Naive thymus-derived CD4-positive, alpha-beta T cell (primary cell): ENCODE results near the gene TNIK. TPM values are rescaled to one million over a fixed set of nuclear protein-coding genes. Genes with fewer than 3 reads are reported as not detected.

ENCODE experiments used
- ATAC-seq: fragments of 150-1000 bp; cut with Tn5 transposase; 2 replicates; pipeline ENCODE4 v1.10.0; 2021; ENCODE audit warnings: mild to moderate bottlenecking, moderate library complexity
- CTCF ChIA-PET: fragments of 350-600 bp; sonication (Branson Sonifier 250); formaldehyde crosslinking; loops from one replicate; lab custom pipeline; 2021; ENCODE audit warnings: antibody characterized with exemption; lab: Charles Lee
- POLR2A ChIA-PET: fragments of 350-600 bp; sonication (Branson Sonifier 250); formaldehyde crosslinking; loops from one replicate; lab custom pipeline; 2021; ENCODE audit warnings: antibody characterized with exemption, inconsistent platforms; lab: Charles Lee
- DNase-seq, 9 donors: peaks; one replicate each; pipeline versions ENCODE4 v3.0.0 to v3.0.0-alpha.2; 2020 to 2022; ENCODE audit warnings: mixed read lengths in 1 of 9
- H3K27ac ChIP-seq: one replicate; pipeline ENCODE4 v1.7.0; 2013; ENCODE audit warnings: mild to moderate bottlenecking, low read depth, low read length, moderate library complexity
- H3K27me3 ChIP-seq, 2 donors: one replicate each; pipeline ENCODE4 v1.7.0; 2013; ENCODE audit warnings: low read length in 2 of 2, mild to moderate bottlenecking in 2 of 2, moderate library complexity in 2 of 2; ENCODE audit not compliant: control insufficient read depth in 2 of 2, insufficient read depth in 2 of 2
- H3K36me3 ChIP-seq, 3 experiments: 1 replicate in 2 of 3; 2 replicates in 1 of 3; pipeline ENCODE4 v1.7.0; 2013; ENCODE audit warnings: low read length in 3 of 3, mild to moderate bottlenecking in 3 of 3, moderate library complexity in 1 of 3; ENCODE audit not compliant: insufficient read depth in 3 of 3, control insufficient read depth in 2 of 3
- H3K4me1 ChIP-seq, 2 donors: one replicate each; pipeline ENCODE4 v1.7.0; 2013; ENCODE audit warnings: low read length in 2 of 2, mild to moderate bottlenecking in 2 of 2, moderate library complexity in 1 of 2; ENCODE audit not compliant: control insufficient read depth in 2 of 2, insufficient read depth in 2 of 2
- H3K4me3 ChIP-seq: 2 replicates; pipeline ENCODE4 v1.7.0; 2013; ENCODE audit warnings: mild to moderate bottlenecking, low read length
- H3K9me3 ChIP-seq, 3 experiments: 1 replicate in 2 of 3; 2 replicates in 1 of 3; pipeline ENCODE4 v1.7.0; 2013; ENCODE audit warnings: low read length in 3 of 3; ENCODE audit not compliant: control insufficient read depth in 2 of 3
- H3K27ac Mint-ChIP-seq, 9 donors: one replicate each; pipeline ENCODE4 v1.8.0; 2020 to 2022; ENCODE audit warnings: mixed read lengths in 9 of 9, mild to moderate bottlenecking in 8 of 9, moderate library complexity in 5 of 9, inconsistent platforms in 2 of 9
- H3K27me3 Mint-ChIP-seq, 5 donors: one replicate each; pipeline ENCODE4 v1.8.0; 2021 to 2022; ENCODE audit warnings: mixed read lengths in 5 of 5, mild to moderate bottlenecking in 1 of 5
- H3K36me3 Mint-ChIP-seq, 5 donors: one replicate each; pipeline ENCODE4 v1.8.0; 2020 to 2022; ENCODE audit warnings: mixed read lengths in 5 of 5, mild to moderate bottlenecking in 3 of 5, inconsistent platforms in 1 of 5
- H3K4me1 Mint-ChIP-seq, 7 donors: one replicate each; pipeline ENCODE4 v1.8.0; 2020 to 2022; ENCODE audit warnings: mixed read lengths in 7 of 7, mild to moderate bottlenecking in 3 of 7, inconsistent platforms in 1 of 7
- H3K4me3 Mint-ChIP-seq, 10 donors: one replicate each; pipeline ENCODE4 v1.8.0; 2020 to 2022; ENCODE audit warnings: mild to moderate bottlenecking in 10 of 10, mixed read lengths in 10 of 10, moderate library complexity in 6 of 10, inconsistent platforms in 2 of 10
- H3K9me3 Mint-ChIP-seq, 11 donors: one replicate each; pipeline ENCODE4 v1.8.0; 2020 to 2022; ENCODE audit warnings: mixed read lengths in 11 of 11, mild to moderate bottlenecking in 4 of 11, inconsistent platforms in 1 of 11, moderate library complexity in 1 of 11
- intact Hi-C, 2 donors: fragments of 100-400 bp; cut with micrococcal nuclease; formaldehyde crosslinking; loops; one replicate each; pipeline ENCODE4 v1.15.1; 2023
- polyA plus RNA-seq, 2 donors: library from polyadenylated mRNA; unstranded; fragments of 300-500 nt; fragmentation: Illumina TruSeq; gene quantifications; one replicate each; pipeline ENCODE4 v1.2.3, GENCODE V29; 2021
- total RNA-seq, 6 experiments: library from RNA in 5 of 6; stranded (reverse) in 5 of 6; gene quantifications; 1 replicate in 5 of 6; 2 replicates in 1 of 6; pipeline ENCODE4 v1.2.3 and lab custom pipeline; 2021 to 2026

Gene TNIK
- total and polyA plus RNA-seq, 7 experiments from 2014 or later, result 20.2 to 74.9 (median 66.3) TPM

DNA sequence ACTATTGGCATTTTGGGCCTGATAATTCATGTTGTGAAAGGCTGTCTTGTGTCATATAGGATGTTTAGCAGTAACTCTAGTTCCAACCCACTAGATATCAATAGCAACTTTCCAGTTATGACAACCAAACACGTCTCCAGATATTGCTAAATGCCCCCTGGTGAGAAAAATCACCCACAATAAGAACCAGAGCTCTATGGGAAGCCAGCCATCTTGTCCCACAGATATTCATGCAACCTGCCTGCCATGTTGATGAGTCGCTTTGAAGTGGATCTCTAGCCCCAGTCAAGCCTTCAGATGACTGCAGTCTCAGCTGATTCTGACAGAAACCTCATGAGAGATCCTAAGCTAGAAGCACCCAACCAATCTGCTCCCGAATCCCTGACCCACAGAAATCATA, 5.6 kb upstream of the TNIK start:
- intact Hi-C loops, result loop anchor here in 1 of 2 donors (10.0 kb wide), 1 partner anchor 639 kb away; no protein-coding TSS in a partner anchor
- H3K9me3 ChIP-seq, result no peaks in the 10 kb centered on the region
- CTCF ChIA-PET, result no interaction called here
- no peaks in the 10 kb centered on the region for H3K27me3 ChIP-seq
- DNase-seq (no peak), ATAC-seq (no peak)
- Mint-ChIP-seq H3K27me3 (peaks cover 0 to 2% (median 0%) of the 10 kb centered on the region in 5 donors), H3K9me3 (no peaks in the 10 kb centered on the region), H3K27ac (no peak overlapping the region), H3K4me3 (peak overlapping the region in 1 of 10 donors; percentile 8), H3K4me1 (peaks cover 10 to 21% (median 20%) of the 10 kb centered on the region in 7 donors), H3K36me3 (peaks cover 0 to 13% (median 0%) of the 10 kb centered on the region in 5 donors)
- POLR2A ChIA-PET, result interaction anchor here (1.1 kb wide), 1 partner anchor 12 kb away, joined by 3 read pairs; no protein-coding TSS in a partner anchor
- no peak overlapping the region for H3K4me3 ChIP-seq
- H3K36me3 ChIP-seq, result peaks cover 0 to 3% (median 0%) of the 10 kb centered on the region in 3 experiments
- H3K27ac ChIP-seq, result no peak overlapping the region
- peaks cover 0 to 15% of the 10 kb centered on the region in 2 donors for H3K4me1 ChIP-seq

DNA sequence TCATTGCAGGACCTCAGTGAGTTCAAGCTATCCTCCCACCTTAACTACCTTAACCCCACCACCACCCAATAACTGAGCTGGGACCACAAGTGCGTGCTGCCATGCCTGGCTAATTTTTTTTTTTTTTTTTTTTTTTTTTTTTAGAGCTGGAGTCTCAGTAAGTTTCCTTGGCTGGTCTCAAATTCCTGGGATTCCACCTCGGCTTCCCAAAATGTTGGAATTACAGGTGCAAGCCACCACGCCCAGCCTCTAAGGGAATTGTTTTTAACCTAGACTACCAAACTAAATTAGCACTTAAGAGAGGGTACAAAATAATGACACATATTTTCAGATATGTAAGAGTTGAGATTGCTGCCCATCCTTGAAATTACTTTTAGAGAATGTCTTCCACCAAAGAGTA, 4.3 kb upstream of the TNIK start:
- no peak for DNase-seq
- Histone ChIP-seq H3K4me1 (peaks cover 0 to 15% of the 10 kb centered on the region in 2 donors), H3K9me3 (no peaks in the 10 kb centered on the region), H3K27ac (no peak overlapping the region), H3K4me3 (no peak overlapping the region), H3K36me3 (peaks cover 0 to 14% (median 0%) of the 10 kb centered on the region in 3 experiments), H3K27me3 (no peaks in the 10 kb centered on the region)
- Mint-ChIP-seq H3K4me3 (no peak overlapping the region), H3K9me3 (no peaks in the 10 kb centered on the region), H3K27me3 (peaks cover 0 to 2% (median 0%) of the 10 kb centered on the region in 5 donors), H3K27ac (peak overlapping the region in 2 of 9 donors; percentile 22 to 31), H3K4me1 (peaks cover 11 to 21% (median 20%) of the 10 kb centered on the region in 7 donors), H3K36me3 (peaks cover 0 to 13% (median 0%) of the 10 kb centered on the region in 5 donors)
- ChIA-PET CTCF (interaction anchor here (0.6 kb wide), 1 partner anchor 106 kb away, joined by 3 read pairs; no protein-coding TSS in a partner anchor), POLR2A (no interaction called here)
- intact Hi-C loops, result loop anchor here (5.0 to 10.0 kb wide), 2 partner anchors 640 to 1288 kb away; partner anchors contain the start of gene ECT2 (in 1 of the 2)
- ATAC-seq, result no peak

DNA sequence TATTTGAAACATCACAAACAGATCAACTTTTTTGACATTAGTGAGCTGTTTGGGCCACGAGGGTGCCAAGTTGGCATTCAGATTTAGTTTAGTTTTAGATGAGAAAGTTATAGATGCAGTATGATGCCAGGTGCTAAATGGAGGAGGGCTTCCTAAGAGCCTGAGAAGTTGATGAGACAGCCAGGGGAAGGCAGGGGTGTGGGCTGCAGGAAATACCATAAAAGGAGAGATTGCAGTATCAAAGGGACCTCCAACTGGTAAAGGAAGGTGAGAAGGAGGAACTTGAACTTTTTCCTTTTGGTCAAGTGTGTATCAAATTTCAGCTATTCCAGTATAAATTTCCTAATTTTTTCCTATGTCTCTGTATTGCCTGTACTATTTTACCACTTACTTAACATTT, 2.0 kb upstream of the TNIK start:
- POLR2A ChIA-PET, result interaction anchor here (0.7 to 3.9 kb wide), 6 partner anchors 30 to 213 kb away, joined by 3 to 29 read pairs (median 10); no protein-coding TSS in a partner anchor
- peak in 7 of 9 donors; percentile 28 to 53 (median 38) for DNase-seq

DNA sequence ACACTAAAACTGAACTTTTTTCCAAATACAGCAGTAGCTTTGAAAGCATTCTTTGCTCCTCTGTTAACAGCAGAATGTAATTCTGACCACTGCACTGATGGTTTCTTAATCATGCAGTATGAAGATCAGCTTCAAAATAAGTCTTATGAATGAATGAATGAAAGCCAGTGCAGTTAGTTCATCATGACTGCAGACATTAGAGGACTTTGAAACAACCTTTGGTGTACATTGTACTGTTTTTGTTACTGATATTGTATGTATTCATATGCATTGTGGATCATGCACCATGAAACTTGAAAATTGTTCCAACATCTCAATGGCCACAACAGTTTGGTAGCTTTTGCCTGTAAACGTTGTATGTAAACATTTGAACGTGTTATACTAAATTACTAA, 1.3 kb upstream of the TNIK start:
- POLR2A ChIA-PET, result interaction anchor here (0.6 to 3.9 kb wide), 19 partner anchors 9 to 299 kb away, joined by 3 to 29 read pairs (median 4); no protein-coding TSS in a partner anchor
- DNase-seq (no peak), ATAC-seq (no peak)
- Histone ChIP-seq H3K27ac (peak overlapping the region; percentile 81), H3K9me3 (no peaks in the 10 kb centered on the region), H3K27me3 (no peaks in the 10 kb centered on the region), H3K36me3 (peaks cover 0 to 17% (median 0%) of the 10 kb centered on the region in 3 experiments), H3K4me1 (peaks cover 12 to 26% of the 10 kb centered on the region in 2 donors), H3K4me3 (peak overlapping the region; percentile 87)
- no peaks in the 10 kb centered on the region for H3K27me3 Mint-ChIP-seq
- H3K4me1 Mint-ChIP-seq, result peaks cover 19 to 37% (median 33%) of the 10 kb centered on the region in 7 donors
- H3K36me3 Mint-ChIP-seq, result peaks cover 0 to 13% (median 0%) of the 10 kb centered on the region in 5 donors
- CTCF ChIA-PET, result interaction anchor here (0.6 to 1.5 kb wide), 8 partner anchors 18 to 272 kb away, joined by 3 to 4 read pairs (median 3); no protein-coding TSS in a partner anchor
- H3K9me3 Mint-ChIP-seq, result no peaks in the 10 kb centered on the region
- H3K27ac Mint-ChIP-seq, result peak overlapping the region; percentile 86 to 96 (median 91)
- peak overlapping the region; percentile 91 to 98 (median 94) for H3K4me3 Mint-ChIP-seq
- intact Hi-C loops, result loop anchor here (2.0 to 10.0 kb wide), 4 partner anchors 175 to 1291 kb away; partner anchors contain the start of gene ECT2 (in 1 of the 2)

More for the DNA sequence above, 2.0 kb upstream of the TNIK start:
- Histone ChIP-seq H3K4me3 (no peak overlapping the region), H3K36me3 (peaks cover 0 to 17% (median 0%) of the 10 kb centered on the region in 3 experiments), H3K27me3 (no peaks in the 10 kb centered on the region), H3K4me1 (peaks cover 5 to 19% of the 10 kb centered on the region in 2 donors), H3K27ac (peak overlapping the region; percentile 81), H3K9me3 (no peaks in the 10 kb centered on the region)
- peak overlapping the region; percentile 66 to 96 (median 91) for H3K27ac Mint-ChIP-seq
- H3K4me3 Mint-ChIP-seq, result peak overlapping the region; percentile 91 to 98 (median 94)
- H3K36me3 Mint-ChIP-seq, result peaks cover 0 to 13% (median 0%) of the 10 kb centered on the region in 5 donors
- CTCF ChIA-PET, result interaction anchor here (0.7 kb wide), 1 partner anchor 250 kb away, joined by 3 read pairs; no protein-coding TSS in a partner anchor
- no peaks in the 10 kb centered on the region for H3K9me3 Mint-ChIP-seq
- intact Hi-C loops, result loop anchor here (5.0 to 10.0 kb wide), 2 partner anchors 643 to 1290 kb away; partner anchors contain the start of gene ECT2 (in 1 of the 2)
- ATAC-seq, result no peak
- H3K4me1 Mint-ChIP-seq, result peaks cover 19 to 31% (median 26%) of the 10 kb centered on the region in 7 donors
- no peaks in the 10 kb centered on the region for H3K27me3 Mint-ChIP-seq

DNA sequence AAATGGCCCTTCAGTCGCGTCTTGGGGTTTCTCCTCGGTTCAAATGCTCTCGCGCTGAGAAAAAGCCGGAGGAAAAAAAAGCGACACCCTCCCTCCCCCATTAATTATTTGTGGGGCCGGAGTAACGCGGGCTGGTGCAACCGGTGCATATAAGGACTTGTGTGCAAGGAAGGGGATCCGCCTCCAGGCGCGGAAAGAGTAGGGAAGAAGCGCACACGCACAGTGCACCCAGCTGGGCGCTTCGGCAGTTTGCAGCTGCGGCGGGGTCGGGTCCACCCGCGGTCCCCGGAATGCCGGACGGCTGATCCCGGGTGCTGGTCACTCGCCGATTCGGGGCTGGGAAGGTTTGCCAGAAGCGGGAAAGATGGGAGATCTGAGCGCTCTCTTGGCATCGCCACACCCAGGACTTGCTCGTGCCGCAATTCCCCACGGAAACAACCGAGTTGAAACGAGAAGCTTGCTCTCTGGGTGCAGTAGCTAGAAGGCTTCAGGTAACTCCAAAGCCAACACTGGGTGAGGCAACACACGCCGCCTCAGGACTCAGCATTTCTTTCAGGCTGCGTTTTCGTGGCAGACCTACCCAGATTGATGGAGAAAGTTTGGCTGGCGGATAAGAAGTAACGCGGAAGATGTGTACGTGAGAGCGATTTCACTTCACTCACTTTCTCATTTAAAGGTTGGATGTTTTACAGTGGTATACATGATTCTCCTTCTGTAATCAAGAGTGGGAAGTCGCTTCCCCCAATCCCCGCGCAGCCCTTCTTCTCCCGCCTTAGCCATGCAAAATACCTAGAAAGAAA, 720 bp upstream of the TNIK start:
- ChIA-PET CTCF (interaction anchor here (0.6 to 1.5 kb wide), 9 partner anchors 19 to 271 kb away, joined by 3 to 4 read pairs (median 3); no protein-coding TSS in a partner anchor), POLR2A (interaction anchor here (0.6 to 3.9 kb wide), 21 partner anchors 10 to 298 kb away, joined by 3 to 29 read pairs (median 4); no protein-coding TSS in a partner anchor)
- peaks cover 19 to 39% (median 38%) of the 10 kb centered on the region in 7 donors for H3K4me1 Mint-ChIP-seq
- H3K9me3 ChIP-seq, result no peaks in the 10 kb centered on the region
- peak overlapping the region; percentile 81 for H3K27ac ChIP-seq
- no peaks in the 10 kb centered on the region for H3K9me3 Mint-ChIP-seq
- DNase-seq, result peak; percentile 21 to 61 (median 50)
- H3K36me3 ChIP-seq, result peaks cover 0 to 17% (median 0%) of the 10 kb centered on the region in 3 experiments
- H3K4me3 ChIP-seq, result peak overlapping the region; percentile 87
- H3K27me3 Mint-ChIP-seq, result no peaks in the 10 kb centered on the region
- peaks cover 0 to 13% (median 0%) of the 10 kb centered on the region in 5 donors for H3K36me3 Mint-ChIP-seq
- H3K4me1 ChIP-seq, result peaks cover 15 to 29% of the 10 kb centered on the region in 2 donors
- H3K27me3 ChIP-seq, result no peaks in the 10 kb centered on the region
- intact Hi-C loops, result loop anchor here (1.0 to 10.0 kb wide), 19 partner anchors 15 to 1688 kb away; partner anchors contain the start of genes EIF5A2 (in 2 of the 2), ECT2 (in 1 of the 2), FNDC3B (in 1 of the 2) and MYNN (in 1 of the 2)
- peak; percentile 29 for ATAC-seq
- peak overlapping the region; percentile 86 to 96 (median 91) for H3K27ac Mint-ChIP-seq
- peak overlapping the region; percentile 91 to 98 (median 94) for H3K4me3 Mint-ChIP-seq
